AG09309 (cell line): ENCODE data around the gene HSPB9.

Experiments
- DNase-seq: peaks from one replicate; pipeline ENCODE4 v3.0.0-alpha.2; 2010; ENCODE audit warnings: low read depth
- H3K4me3 ChIP-seq: 2 replicates; pipeline ENCODE4 v1.5.1; 2011; ENCODE audit warnings: mild to moderate bottlenecking, low read depth, low read length, moderate library complexity; ENCODE audit not compliant: control insufficient read depth
- CTCF ChIP-seq: IDR thresholded peaks from 2 replicates; pipeline ENCODE4 v1.5.1; 2011; ENCODE audit warnings: mild to moderate bottlenecking, low read depth, low read length, inconsistent platforms; ENCODE audit not compliant: insufficient read depth, control insufficient read depth; ENCODE audit errors: missing control alignments

HSPB9 gene

GRCh38 chr17:42081516-42082129, 41.0 kb upstream of the HSPB9 start:
- H3K4me3 ChIP-seq: no peak overlapping the region
- DNase-seq: no peak
- no peak for TF ChIP-seq CTCF

- H3K4me3 ChIP-seq: no peak overlapping the region
- no peak for TF ChIP-seq CTCF
- DNase-seq: no peak
These were observed 35.4 kb upstream of the HSPB9 start for GRCh38 chr17:42087042-42087701.

- H3K4me3 ChIP-seq: no peak overlapping the region
These were observed 34.6 kb upstream of the HSPB9 start for GRCh38 chr17:42087736-42088705.

GRCh38 chr17:42088736-42089135, 33.9 kb upstream of the HSPB9 start:
- no peak for TF ChIP-seq CTCF
- no peak for DNase-seq
- H3K4me3 ChIP-seq: no peak overlapping the region

More at GRCh38 chr17:42087736-42088705, 34.6 kb upstream of the HSPB9 start:
- DNase-seq: no peak
- TF ChIP-seq CTCF: no peak

GRCh38 chr17:42090964-42091790, 31.4 kb upstream of the HSPB9 start:
- H3K4me3 ChIP-seq: no peak overlapping the region
- TF ChIP-seq CTCF: no peak
- DNase-seq: no peak

GRCh38 chr17:42092939-42093338, 29.7 kb upstream of the HSPB9 start:
- TF ChIP-seq CTCF: no peak
- no peak overlapping the region for H3K4me3 ChIP-seq
- no peak for DNase-seq
